ENCODE data around the gene CCDC142.
"Not testable (repeated sequence)": the region's sequence is repeated elsewhere in the genome, so short reads cannot be mapped to it uniquely, and the experiment has no call there.

GRCh38 chr2:74442483-74443297 is 40.1 kb downstream of the CCDC142 start:
- TF ChIP-seq POLR2AphosphoS5, CTCF (IDR thresholded peaks at IDR 0.05): not testable (repeated sequence)

Data from prostate gland (tissue), 2 donors.